Neural crest cell (in vitro differentiated cells): Measurements from ENCODE around the gene AJAP1. TPM values are rescaled to one million over a fixed set of nuclear protein-coding genes. Genes with fewer than 3 reads are reported as not detected.

Experiments used
- DNase-seq: peaks from one replicate; pipeline ENCODE4 v3.0.0; 2021; ENCODE audit warnings: low read depth, mixed read lengths, low spot score
- H3K27ac Mint-ChIP-seq: one replicate; pipeline ENCODE4 v1.8.0; 2021; ENCODE audit warnings: mild to moderate bottlenecking, mixed read lengths; ENCODE audit not compliant: unreplicated experiment
- H3K27me3 Mint-ChIP-seq: 2 replicates; pipeline ENCODE4 v1.8.0; 2021; ENCODE audit warnings: low read depth, mild to moderate bottlenecking, mixed read lengths
- H3K36me3 Mint-ChIP-seq: 2 replicates; pipeline ENCODE4 v1.8.0; 2021; ENCODE audit warnings: low read depth, mild to moderate bottlenecking, mixed read lengths
- H3K4me1 Mint-ChIP-seq: 2 replicates; pipeline ENCODE4 v1.8.0; 2021; ENCODE audit warnings: mixed read lengths
- H3K4me3 Mint-ChIP-seq: one replicate; pipeline ENCODE4 v1.8.0; 2021; ENCODE audit warnings: mild to moderate bottlenecking, mixed read lengths
- H3K9me3 Mint-ChIP-seq: 2 replicates; pipeline ENCODE4 v1.8.0; 2021; ENCODE audit warnings: mixed read lengths
- CTCF ChIP-seq: fragments of 200-600 bp; sonication (generic); conservative IDR thresholded peaks from 2 replicates; pipeline ENCODE4 v1.5.0; 2021; ENCODE audit warnings: antibody characterized with exemption, mild to moderate bottlenecking
- total RNA-seq: library from RNA; stranded (reverse); gene quantifications from 2 replicates; pipeline ENCODE4 v1.2.1, GENCODE V29; 2021

The AJAP1 gene
- total RNA-seq, 1 donor from 2014 or later = 1.4 TPM

GRCh38 chr1:4694492-4694891 is 40.1 kb downstream of the AJAP1 start:
- Mint-ChIP-seq H3K36me3 (no peaks in the 10 kb centered on the region), H3K27me3 (no peaks in the 10 kb centered on the region), H3K4me3 (no peak overlapping the region), H3K4me1 (peaks cover 4% of the 10 kb centered on the region), H3K9me3 (no peaks in the 10 kb centered on the region), H3K27ac (peak overlapping the region; percentile 7)
- TF ChIP-seq CTCF = no peak
- no peak for DNase-seq

GRCh38 chr1:4695241-4695640 is 40.8 kb downstream of the AJAP1 start:
- no peak overlapping the region for H3K4me3 Mint-ChIP-seq
- peaks cover 9% of the 10 kb centered on the region for H3K4me1 Mint-ChIP-seq
- H3K27me3 Mint-ChIP-seq = no peaks in the 10 kb centered on the region
- no peak for DNase-seq
- H3K36me3 Mint-ChIP-seq = no peaks in the 10 kb centered on the region
- no peaks in the 10 kb centered on the region for H3K9me3 Mint-ChIP-seq
- H3K27ac Mint-ChIP-seq = no peak overlapping the region
- no peak for TF ChIP-seq CTCF

- TF ChIP-seq CTCF = no peak
- Mint-ChIP-seq H3K36me3 (no peaks in the 10 kb centered on the region), H3K4me3 (no peak overlapping the region), H3K4me1 (peaks cover 12% of the 10 kb centered on the region), H3K9me3 (no peaks in the 10 kb centered on the region), H3K27me3 (no peaks in the 10 kb centered on the region), H3K27ac (no peak overlapping the region)
- no peak for DNase-seq
These were observed 41.8 kb downstream of the AJAP1 start for GRCh38 chr1:4696161-4696745.

GRCh38 chr1:4696753-4697152 is 42.3 kb downstream of the AJAP1 start:
- H3K4me1 Mint-ChIP-seq = peaks cover 12% of the 10 kb centered on the region
- TF ChIP-seq CTCF = no peak
- H3K27ac Mint-ChIP-seq = no peak overlapping the region
- DNase-seq = no peak
- H3K9me3 Mint-ChIP-seq = no peaks in the 10 kb centered on the region
- no peaks in the 10 kb centered on the region for H3K36me3 Mint-ChIP-seq
- no peak overlapping the region for H3K4me3 Mint-ChIP-seq
- H3K27me3 Mint-ChIP-seq = no peaks in the 10 kb centered on the region

- H3K27me3 Mint-ChIP-seq = no peaks in the 10 kb centered on the region
- H3K4me3 Mint-ChIP-seq = no peak overlapping the region
- TF ChIP-seq CTCF = no peak
- H3K9me3 Mint-ChIP-seq = no peaks in the 10 kb centered on the region
- no peak overlapping the region for H3K27ac Mint-ChIP-seq
- peaks cover 12% of the 10 kb centered on the region for H3K4me1 Mint-ChIP-seq
- no peak for DNase-seq
- no peaks in the 10 kb centered on the region for H3K36me3 Mint-ChIP-seq
These were observed 43.4 kb downstream of the AJAP1 start for GRCh38 chr1:4697801-4698200.
